ENCODE data around the gene INF2.

The INF2 gene

DNA sequence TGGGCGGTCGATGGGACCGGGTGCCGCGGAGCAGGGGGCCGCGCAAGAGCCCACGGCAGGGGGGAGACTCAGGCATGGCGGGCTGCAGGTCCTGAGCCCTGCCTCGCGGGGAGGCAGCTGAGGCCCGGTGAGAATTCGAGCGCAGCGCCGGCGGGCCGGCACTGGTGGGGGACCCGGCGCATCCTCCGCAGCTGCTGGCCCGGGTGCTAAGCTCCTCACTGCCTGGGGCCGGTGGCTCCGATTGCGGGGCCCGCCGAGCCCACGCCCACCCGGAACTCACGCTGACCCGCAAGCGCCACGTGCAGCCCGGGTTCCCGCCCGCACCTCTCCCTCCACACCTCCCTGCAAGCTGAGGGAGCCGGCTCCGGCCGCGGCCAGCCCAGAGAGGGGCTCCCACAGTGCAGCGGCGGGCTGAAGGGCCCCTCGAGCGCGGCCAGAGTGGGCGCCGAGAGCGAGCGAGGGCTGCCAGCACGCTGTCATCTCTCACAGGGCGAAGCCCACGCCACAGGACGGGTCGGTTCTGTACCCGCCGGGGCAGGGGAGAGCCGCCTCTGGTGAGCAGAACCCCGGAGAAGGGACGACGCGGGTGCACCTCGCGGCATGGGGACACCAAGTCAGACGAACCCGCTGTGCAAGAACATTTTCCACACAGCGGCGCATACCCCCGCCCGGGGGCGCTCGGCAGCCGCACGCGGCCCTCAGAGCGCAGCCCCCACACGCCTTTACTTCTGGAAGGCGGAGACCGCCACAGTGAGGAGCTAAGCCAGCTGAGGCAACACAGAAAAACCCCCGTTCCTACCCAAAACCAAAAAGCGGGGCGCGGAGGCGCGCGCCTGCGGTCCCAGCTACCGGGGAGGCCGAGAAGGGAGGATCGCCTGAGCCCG, 62.4 kb downstream of the INF2 start:
- DNase-seq (ENCODE audit: low read depth in 2 of 2), result no peak

DNA sequence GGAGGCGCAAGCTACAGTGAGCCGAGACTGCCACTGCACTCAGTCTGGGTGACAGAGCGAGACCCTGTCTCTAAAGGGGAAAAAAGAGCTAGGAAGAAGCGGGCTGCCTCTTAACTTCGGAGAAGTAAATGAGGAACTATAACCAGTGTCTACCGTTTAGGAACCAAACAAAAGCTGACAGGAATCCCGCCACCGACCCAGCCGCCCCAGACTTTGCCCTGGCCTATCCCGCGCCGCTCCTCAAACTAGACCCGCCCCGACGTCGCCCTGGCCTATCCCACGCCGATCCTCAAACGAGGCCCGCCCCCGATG, 63.0 kb downstream of the INF2 start:
- DNase-seq (ENCODE audit: low read depth in 2 of 2), result no peak

DNA sequence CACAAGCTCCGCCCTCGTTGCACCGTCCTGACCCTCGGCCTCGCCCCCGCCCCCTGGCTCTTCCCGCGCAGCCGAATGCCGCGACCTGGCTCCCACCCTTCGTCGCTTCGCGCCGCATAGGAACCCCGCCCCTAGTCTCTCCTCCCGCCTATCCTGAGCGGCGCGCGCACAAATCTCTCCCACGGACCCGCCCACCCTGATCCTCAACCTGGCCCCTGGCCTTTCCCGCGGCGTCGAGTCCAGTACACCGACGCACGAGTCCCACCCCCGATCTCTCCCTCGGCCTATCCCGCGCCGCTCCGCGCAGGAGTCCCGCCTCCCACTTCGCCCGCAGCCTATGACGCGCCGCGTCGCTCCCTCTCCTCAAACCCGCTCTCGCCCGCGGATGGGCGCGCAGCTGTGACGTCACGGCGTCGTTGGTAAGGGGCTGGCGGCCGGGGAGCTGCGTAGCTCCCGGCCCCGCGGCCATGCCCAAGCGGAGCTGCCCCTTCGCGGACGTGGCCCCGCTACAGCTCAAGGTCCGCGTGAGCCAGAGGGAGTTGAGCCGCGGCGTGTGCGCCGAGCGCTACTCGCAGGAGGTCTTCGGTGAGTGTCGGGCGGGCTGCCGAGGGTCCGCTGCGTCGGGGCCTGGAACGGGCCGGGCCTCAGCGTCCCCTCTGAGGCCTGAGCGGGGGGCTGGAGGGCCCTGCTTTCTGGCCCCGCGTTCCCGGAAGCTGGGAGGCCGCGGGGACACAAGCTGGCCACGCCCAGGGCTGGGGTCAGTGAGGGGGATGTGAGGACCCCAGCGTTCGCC, 63.5 kb downstream of the INF2 start, which contains the start of gene SIVA1:
TSS of gene SIVA1 (plus strand) at position 413 of the 793 bp plus-strand sequence. CDS start at position 468, 55 bp downstream.
- peak; percentile 98 to 99 for DNase-seq (ENCODE audit: low read depth in 2 of 2)

DNA sequence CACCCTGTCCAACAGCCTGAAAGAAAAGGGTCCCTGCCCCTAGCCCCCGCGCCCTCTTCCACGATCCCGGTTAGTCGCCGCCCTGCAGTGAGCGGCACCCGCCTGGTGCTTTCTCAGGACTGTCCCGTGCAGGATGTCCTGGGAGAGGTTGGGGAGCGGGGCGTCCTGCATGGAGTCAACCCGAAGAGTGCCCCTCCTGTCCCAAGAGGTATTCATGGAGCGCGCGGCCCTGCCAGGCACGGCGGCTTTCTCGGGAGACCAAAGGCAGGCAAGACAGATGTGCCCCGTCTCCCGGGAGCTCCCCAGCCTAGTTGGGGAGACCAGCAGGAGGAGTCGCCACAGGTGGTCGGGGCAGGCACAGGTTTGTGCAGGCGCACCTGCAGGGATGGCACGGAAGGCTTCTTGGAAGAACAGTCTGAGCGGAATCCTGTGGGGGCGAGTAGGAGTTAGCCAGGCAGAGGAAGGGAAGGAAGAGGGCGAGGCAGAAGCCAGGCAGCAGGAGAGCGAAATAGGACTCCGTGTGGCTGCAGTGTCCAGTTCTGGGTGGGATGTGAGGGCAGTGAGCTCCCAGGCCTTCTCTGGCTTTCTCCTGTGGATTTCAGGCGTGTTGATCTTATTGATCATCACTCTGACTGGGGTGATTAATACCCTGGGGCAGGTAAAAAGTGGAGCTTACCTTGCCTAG, 64.3 kb downstream of the INF2 start:
- DNase-seq (ENCODE audit: low read depth in 2 of 2), result no peak

DNA sequence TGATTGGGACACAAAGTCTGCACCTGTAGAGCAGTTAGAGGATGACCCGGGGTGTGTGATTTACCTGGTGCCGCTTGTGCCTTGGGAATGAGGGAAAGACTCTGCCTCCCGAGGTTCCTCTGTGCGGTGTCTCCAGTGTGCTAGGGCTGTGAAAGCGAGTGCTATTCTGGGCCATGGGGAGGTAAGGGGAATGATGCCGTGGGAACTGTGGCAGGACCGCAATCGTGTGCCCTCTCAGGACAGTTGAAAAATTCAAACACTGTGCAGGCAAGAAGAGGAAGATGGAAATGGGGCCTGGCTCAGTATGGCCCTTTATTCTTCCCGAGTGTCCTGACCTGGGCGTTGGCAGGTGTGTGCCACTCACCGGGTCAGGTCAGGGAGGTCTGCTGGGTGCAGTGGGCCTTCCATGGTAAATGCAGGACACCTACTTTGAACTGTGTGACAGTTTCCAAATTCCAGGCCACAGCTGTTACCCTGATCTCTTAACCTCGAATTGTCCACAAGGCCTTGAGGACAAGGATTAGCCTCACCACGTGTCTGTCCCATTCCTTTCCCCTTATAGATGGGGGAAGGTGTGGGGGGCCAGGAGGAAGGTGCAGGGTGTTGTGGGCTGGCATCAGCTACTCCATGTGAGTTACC, 64.9 kb downstream of the INF2 start:
- no peak for DNase-seq (ENCODE audit: low read depth in 2 of 2)

DNA sequence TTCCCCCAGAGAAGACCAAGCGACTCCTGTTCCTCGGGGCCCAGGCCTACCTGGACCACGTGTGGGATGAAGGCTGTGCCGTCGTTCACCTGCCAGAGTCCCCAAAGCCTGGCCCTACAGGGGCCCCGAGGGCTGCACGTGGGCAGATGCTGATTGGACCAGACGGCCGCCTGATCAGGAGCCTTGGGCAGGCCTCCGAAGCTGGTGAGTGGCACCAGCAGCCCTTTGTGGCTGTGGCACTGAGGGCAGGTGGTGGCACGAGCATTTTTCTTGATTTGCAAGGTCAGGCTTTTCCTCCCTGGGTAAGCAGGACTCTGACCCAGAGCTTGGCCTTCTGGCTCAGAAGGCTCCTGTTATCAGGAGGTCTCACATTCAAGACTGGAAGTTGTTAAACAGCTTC, 66.2 kb downstream of the INF2 start:
- DNase-seq (ENCODE audit: low read depth in 2 of 2), result no peak

DNA sequence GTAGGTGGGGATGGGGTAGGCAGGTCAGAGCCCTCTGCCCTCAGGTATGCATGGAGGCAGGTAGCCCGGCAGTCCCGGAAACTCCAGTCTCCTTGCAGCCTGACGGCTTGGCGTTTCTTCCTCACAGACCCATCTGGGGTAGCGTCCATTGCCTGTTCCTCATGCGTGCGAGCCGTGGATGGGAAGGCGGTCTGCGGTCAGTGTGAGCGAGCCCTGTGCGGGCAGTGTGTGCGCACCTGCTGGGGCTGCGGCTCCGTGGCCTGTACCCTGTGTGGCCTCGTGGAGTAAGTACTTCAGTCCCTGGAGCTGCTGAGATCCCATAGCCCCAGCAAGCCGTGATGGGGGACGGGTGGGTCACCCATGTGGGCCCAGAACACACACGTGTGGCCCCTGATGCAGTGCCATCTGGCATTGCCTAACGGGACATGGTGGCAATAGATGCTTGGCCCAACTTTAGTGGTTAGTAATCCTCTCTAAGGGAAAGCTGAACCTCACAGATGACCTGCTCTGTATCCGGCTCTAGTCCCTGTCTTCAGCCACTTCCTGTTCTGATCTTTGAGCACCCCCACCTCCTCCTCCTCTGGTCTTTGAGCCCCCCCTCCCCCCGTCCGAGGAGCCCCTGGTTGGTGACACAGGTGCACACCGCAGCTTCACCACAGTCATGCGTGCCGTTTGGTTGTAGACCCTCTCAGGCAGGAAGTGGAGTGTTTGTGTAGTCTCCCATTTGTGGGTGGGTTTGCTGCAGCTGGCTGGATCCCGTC, 67.2 kb downstream of the INF2 start:
- no peak for DNase-seq (ENCODE audit: low read depth in 2 of 2)

DNA sequence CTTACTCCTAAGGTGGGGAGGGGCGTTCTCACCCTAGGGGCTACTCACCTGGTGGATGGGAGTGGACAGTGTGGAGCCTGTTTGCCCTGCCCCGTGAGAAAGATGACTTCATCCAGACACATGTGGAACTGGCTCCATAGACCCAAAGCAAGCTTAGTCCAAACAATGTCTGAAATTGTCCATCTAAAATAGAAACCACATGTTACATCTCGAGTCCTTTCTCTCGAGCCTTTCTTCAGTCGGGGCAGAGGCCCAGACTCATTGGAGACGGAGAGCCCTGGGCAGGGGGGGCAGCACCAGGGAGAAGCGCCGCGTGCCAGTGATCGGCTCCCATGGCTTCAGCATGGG, 67.8 kb downstream of the INF2 start:
- DNase-seq (ENCODE audit: low read depth in 2 of 2), result no peak

DNA sequence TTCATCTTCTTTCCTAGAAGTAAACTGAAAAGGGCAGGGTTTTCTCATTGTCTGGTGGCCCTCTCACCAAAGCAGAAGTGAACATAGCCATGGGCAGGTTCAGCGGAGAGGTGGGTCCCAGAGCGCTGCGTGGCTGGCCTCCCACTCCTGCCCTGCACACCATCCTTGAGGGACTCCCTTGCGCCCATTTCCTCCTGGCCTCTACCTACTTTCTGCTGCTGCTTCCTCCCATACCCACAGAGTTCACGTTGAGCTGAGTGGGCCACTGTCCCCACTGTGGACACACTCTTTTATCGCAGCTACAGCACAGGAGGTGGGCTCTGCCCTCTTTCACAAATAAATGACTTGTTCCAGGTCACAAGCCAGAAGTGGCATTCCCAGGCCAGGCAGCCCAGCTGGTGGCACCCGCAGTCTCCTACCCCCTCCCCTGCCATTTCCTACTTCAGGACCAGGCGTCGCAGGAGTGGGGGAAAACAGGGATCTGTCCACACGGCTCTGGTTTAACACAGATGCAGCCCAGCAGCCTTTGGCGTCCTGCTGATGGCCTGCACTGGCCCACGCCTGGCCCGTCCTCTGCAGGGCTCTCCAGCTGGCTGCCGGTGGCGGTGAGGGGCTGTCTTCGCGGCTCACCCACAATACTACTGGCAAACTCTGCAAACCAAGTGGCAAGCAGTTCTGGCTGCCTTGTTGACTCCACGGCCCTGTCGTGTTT, 68.4 kb downstream of the INF2 start:
- no peak for DNase-seq (ENCODE audit: low read depth in 2 of 2)

DNA sequence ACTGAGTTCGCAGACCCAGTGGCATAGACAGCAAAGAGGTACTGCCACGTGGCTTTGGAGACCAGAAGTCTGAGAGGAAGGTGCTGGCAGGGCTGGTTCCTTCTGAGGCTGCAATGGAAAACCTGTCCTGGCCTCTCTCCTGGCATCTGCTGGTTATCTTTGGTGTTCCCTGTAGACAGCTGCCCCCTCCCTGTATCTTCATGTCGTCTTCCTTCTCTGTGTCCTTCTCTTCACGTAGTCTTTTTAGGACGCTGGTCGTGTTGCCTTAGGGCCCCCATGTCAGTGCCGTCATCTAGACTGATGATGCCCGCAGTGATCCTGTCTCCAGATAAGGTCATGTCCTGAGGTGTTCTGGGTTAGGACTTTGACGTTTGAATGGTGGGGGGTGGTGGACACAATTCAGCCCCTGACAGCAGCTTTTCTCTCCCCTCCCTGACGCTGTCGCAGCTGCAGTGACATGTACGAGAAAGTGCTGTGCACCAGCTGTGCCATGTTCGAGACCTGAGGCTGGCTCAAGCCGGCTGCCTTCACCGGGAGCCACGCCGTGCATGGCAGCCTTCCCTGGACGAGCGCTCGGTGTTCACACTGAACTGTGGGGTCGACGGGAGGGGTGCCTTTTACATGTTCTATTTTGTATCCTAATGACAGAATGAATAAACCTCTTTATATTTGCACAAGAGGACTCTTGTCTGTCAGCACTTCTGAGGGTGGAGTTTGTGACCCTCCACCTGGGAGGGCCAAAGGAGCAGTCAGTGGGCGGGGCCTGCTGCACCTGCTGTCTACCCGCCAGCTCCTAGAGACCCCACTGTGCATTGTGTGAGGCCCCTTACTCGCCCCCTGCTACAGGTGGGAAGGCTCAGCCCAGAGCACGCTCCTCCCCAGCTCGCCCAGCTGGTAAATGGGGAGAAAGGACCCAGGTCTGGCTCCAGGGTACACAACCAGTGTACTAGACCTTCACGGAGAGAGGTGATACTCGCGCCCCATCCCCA, 69.9 kb downstream of the INF2 start:
- DNase-seq (ENCODE audit: low read depth in 2 of 2), result no peak

DNA sequence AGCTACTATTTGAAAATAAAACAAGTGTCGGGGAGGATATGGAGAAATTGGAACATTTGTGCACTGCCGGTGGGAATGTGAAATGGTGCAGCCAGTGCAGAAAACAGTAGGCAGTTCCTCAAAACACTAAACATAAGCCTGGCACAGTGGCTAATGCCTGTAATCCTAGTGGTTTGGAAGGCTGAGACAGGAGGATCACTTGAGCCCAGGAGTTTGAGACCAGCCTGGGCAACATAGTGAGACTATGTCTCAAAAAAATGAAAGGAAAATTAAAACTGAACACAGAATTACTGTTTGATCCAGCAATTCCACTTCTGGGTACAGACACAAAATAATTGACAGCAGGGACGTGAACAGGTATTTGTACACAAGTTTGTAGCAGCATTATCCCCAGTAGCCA, 76.1 kb downstream of the INF2 start:
- no peak for DNase-seq (ENCODE audit: low read depth in 2 of 2)

DNA sequence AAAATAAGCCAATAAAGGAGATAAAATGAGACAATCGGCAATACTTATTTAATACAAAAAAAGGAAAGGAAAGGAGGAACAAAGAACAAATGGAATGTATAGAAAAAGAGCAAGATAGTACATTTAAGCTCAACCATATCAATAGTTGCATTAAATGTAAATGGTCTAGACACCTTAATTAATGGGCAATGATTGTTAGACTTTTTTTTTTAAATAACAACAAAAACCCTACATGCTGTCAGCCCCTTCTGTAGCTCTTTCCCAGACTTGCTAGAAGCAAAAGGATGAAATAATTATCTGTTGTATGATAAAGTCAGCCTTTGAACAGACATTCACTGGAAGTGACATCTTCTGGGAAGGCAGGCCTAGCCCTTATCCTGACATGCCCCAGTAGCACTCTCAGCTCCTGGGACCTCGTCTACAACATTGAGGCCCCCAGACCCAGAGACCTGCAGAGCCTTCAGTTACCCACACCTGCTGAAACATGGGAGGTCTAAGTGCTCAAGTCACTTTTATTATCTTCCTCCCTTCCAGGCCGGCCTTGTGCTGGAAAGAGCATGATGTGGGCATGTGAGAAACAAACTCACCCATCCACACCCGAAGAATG, 76.9 kb downstream of the INF2 start:
- no peak for DNase-seq (ENCODE audit: low read depth in 2 of 2)

DNA sequence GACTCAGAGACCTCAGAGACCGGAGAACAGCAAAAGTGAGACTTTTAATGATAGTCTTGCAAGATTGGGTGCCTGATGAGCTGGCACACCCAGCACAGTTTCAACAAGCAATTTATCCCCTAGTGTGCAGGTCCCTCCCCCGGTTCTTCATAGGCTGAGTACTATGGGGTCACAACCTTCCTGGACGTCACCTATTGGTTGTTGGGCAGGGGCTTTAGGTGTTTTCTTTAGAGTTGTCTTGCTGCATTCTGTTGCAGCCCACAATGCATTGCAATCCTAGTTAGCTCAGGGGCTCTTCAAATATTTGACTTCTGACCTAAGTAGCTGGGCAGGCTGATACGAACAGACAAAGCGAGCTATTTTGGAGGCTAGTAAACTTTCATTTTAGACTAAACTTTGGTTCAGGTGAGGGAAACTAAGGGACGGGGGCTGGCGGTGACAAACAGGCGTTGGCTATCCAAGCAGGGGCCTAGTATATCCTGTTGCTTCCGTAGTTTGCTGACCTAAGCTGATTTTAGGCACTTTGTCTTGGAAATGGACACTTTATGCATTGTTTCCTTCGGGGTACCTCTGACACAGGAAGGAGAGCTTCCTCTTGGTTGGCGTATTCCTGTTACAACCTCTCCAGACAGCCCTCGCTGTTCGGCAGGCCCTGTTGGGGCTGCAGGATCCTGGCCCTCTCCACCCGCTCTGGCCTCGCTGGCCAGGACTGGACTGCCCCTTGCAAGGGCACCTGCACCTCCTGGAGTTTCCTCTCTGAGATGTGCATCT, 77.6 kb downstream of the INF2 start:
- DNase-seq (ENCODE audit: low read depth in 2 of 2), result no peak

DNA sequence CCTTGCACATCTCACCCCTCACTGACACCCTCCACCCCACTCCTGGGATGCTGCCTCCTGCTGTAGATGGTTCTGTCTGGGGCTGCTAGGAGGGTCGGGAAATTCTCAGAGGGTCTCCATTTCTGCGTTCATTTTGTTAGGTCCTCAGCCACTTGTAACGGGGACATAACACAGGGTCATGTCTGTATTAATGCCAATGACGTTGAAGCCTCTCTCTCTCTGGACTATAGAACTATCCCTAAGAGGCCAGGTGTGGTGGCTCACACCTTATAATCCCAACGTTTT, 78.2 kb downstream of the INF2 start:
- DNase-seq (ENCODE audit: low read depth in 2 of 2), result no peak

DNA sequence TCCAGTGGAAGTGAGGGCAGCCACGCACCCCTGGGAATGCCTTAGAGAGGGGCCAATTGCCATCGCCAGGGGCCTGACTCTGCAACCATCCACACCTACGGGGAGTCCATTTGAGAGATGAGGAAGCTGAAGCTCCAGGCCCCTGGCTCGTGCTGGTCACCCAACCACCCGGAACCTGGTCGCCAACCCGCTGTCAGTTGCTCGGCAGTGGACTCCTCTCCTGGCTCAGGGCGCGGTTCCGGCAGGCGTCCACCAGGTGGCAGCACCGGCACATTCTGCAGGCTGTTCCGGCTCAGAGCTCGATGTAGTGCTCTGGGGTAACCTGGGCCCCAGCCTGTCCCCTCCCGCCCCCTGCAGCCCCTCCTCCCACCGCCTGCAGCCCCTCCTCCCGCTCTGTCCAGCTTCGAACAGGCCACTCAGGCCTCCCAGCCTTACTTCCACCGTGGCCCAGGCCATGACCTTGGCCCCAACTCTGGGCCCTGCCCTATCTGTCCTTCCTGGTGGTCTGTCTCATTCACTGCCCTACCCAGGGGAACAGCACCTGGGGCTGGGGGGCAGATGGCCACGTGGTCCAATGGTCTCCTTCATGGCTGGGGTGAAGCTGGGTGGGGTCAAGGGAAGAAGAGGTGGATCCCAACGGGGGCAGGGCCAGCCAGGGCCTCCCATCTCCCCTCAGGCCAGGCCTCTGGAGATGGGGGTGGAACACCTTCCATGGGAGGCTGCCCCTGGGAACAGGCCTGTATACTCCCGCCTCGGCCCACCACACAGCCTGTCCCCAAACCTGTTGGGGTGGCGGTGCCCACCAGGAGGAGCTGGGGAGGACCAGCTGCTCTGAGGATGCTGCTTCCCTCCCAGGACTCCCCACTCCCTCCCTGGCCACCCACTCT, 79.3 kb downstream of the INF2 start:
- peak; percentile 80 to 93 for DNase-seq (ENCODE audit: low read depth in 2 of 2)

DNA sequence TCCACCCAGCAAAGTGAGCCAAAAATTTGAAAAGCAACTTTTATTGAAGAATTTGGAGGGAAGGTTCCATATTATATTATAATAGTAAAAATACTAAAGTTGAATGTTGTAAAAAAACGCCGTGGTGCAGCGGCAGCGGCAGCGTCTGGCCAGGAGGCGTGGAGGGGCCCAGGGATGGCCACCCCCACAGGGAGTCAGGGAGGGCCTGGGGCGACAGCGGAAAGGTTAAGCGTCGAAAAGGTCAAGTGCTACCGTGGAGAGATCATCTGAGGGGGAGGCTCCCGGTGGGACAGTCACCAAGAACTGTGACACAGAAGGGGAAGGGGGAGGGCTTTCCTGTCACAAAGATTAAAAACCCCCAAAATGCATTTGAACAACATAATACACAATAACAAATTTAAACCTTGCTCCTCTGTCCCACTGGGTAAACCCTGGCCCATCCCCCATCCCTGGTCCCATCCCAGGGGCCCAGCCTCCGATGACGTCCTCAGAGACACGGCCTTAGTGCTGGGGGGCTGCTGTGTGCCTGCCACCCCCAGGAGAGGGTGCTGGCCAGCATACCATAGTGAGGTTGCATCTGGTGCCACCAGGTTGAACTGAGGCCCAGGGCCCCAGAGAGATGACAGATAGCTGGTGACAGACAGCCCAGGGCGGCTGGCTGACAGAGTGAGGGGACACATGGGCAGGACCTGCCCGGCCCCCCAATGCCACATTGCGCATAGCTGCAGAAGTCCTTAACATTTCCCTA, 80.1 kb downstream of the INF2 start:
- DNase-seq (ENCODE audit: low read depth in 2 of 2), result no peak

DNA sequence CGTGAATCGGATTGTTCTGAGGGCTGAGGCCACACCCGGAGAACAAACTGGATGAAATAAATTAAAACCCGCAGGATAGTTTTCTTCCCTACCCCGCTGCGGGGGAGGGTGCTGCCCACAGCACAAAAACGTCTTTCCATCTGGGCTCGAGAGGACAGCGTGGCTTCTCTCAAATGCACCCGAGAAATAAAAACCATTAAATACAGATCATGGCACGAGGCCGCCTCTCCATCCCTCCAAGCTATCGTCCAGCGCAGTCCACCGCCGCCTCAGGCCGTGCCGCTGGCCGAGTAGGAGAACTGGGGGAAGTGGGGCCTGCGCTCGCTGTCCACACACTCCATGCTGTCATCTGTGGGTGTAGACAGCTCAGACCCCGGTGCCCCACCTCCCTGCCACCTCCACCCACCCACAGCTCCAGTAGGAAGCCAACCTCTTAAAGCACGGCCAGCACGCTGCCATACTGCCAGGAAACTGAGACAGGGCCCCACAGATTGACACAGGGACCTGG, 80.7 kb downstream of the INF2 start:
- DNase-seq (ENCODE audit: low read depth in 2 of 2), result no peak
